ENCODE data around the gene VPS39. TPM values are rescaled to one million over a fixed set of nuclear protein-coding genes. Genes with fewer than 3 reads are reported as not detected.

Gene VPS39
- total RNA-seq, 2 donors from 2014 or later = 48.4 to 58.0 TPM

DNA sequence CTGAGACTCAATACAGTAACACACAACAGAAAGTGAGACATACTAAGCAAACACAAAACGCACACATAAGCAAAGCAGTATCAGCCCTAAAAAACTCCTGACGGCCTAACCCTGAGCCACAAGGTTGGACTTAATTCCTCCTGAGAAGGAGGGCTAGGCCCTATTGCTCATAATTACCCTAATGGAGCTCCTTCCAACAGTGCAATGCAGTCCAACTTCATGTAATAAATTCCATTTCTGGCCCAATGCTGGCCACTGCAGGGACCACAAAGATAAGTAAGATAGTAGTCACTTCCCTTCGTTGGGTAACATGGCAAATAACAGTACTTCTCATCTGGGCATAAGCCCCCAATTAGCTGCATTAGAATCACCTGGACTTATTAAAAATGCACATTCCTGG lies 4.2 kb downstream of the VPS39 start:
- intact Hi-C loops (cut with DNase I) = no loop called here

DNA sequence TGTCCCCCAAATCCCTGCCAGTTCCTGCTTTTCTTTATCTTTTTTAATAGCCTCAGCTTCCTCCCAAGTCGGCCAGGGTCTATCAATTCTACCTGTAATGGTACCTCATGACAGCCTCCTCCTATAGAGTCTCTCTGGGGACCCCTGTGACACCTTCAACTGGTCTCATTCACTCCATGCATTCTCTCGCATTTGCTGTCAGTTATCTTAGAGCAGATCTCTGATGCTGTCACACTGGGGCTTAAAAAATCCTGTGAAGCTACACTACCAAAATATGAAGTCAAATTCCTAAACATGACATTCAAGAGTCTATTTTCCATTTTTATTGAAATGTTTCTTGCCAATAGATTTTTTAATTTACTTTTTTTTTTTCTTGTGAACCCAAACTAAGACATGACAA lies 5.5 kb downstream of the VPS39 start:
- intact Hi-C loops (cut with DNase I) = no loop called here
- no peak for DNase-seq (ENCODE audit: low spot score)

More for the DNA sequence above, 4.2 kb downstream of the VPS39 start:
- DNase-seq (ENCODE audit: low spot score) = no peak

DNA sequence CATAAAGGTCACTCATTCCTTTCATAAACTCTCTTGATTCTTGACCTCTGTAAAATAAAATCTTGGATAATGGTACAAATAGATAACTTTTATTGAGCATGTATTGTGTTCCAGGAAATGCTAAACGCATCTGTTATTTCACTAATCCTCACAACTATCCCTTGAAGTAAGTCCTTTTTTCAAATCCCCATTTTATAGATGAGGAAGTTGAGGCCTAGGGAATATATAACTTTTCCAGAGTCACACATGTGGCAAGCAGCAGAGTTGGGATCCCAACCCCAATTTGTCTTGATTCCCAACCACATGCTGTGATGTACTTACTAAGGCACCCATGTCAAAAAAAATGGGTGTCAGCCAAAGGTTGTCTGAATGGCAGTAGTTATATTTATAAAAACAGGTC lies 6.3 kb downstream of the VPS39 start:
- intact Hi-C loops (cut with DNase I) = no loop called here
- no peak for DNase-seq (ENCODE audit: low spot score)

DNA sequence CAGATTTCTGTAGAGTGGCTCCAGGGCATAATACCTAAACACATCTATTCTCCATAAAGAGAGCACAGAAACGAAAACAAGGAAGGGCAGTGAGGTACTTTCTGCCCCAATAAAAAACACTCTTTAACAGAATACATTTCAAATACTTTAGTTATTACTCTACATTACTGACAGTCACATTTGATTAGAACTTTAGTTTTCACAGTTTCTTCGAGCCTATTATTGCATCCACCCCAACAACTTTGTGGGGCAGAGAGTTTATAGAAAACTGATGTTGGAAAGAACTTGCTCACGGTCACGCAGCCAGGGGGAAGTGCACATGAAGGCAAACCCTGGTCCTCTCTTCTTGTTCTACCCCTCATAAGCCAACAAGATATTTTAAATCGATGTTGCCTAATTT lies 9.0 kb downstream of the VPS39 start:
- intact Hi-C loops (cut with DNase I) = no loop called here
- DNase-seq (ENCODE audit: low spot score) = no peak

DNA sequence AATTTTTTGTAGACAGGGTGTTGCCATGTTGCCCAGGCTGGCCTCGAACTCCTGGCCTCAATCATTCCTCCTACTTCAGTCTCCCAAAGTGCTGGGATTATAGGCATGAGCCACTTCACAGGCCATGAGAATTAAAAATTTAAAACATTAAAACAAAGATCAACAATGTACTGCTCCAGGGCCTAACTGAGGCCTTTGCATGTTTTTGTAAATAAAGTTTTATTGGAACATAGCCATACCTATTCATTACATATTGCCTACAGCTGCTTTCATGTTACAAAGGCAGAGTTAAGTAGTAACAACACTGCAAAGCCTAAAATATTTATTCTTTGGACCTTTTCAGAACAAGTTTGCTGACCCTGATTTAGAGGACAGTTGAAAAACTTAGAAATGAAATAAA lies 9.6 kb downstream of the VPS39 start:
- no peak for DNase-seq (ENCODE audit: low spot score)
- intact Hi-C loops (cut with DNase I) = no loop called here

DNA sequence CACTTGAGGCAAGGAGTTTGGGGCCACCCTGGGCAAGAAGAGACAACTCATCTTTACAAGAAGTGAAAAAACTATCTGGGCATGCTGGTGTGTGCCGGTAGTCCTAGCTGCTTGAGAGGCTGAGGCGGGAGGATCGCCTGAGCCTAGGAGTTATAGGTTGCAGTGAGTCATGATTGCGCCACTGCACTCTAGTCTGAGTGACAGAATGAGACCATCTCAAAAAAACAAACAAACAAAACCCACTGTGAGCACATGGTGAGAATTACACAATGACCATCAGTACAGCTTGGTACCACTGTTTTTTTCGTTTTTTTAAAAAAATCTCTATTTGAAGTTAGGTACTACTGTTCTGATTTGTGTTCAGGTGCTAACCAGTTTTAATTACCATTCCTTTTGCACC lies 13.6 kb downstream of the VPS39 start:
- intact Hi-C loops (cut with DNase I) = no loop called here
- no peak for DNase-seq (ENCODE audit: low spot score)

DNA sequence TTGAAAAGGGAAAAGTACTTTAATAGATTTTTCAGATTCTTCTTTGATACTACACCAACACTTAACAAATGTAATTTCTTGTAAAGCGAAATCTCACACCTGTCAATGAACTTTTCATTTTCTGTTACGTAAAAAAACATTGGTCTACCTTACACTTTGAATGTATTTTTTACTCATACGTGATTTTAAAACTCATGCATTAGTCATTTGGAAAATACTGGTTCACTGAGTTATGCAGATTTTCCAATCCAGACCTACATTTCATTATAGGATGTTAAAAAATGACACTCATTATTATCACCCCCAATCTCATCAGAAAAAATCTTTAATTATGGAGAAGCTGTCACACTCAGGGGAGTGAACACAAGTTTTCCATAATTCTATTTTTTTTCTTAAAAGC lies 14.7 kb downstream of the VPS39 start:
- intact Hi-C loops (cut with DNase I) = no loop called here
- DNase-seq (ENCODE audit: low spot score) = no peak

DNA sequence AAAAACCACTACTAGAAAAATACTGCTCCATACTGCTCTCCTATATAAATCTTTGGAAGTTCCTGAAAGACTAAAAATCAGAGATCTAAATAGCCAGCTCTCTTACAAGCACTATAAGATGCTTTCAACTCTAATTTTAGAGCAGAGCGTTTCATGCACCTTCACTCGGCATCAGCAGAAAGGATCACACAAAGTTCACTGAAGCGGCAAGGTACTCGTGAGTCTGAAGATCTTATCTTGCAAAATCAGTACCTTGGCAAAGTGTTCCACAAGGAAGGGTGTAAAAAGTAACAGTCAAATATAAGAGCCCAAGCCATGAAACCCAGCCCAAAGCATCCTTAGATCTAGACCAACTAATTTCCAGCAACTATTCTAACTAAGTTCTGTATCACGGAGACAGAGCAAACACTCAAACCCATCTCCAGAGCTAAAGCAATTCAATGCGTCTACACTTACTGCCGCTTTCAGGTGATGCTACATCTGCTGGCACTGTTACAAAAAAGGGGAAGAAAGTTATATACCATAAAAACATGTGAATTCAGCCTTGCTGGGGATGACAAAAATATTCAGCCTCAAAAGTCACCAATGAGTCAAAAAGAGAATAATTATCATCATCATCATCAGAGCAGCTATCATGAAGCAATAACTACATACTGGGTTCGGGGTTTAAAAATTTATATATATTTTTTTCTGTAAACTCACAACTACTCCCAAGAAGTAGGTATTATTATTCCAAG lies 16.3 kb downstream of the VPS39 start:
- no peak for DNase-seq (ENCODE audit: low spot score)
- intact Hi-C loops (cut with DNase I) = no loop called here

DNA sequence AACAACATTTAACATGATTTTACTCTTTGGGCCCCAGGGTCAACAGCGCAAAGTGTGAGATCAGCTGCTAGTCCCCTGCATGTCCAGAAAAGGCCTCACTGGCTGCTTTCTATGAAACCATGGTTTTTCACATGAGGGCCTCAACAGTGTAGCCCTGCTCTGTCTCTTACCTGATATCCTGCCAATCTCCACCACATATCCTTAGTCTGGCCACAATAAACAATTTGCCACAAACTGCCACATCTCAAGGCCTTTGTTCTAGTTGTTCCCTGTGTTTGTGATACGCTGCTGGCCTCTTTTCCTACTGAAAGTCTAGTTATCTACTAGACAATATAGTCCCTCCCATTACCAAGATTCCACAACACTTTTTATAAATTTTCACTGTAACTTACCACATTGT lies 17.7 kb downstream of the VPS39 start:
- DNase-seq (ENCODE audit: low spot score) = no peak

DNA sequence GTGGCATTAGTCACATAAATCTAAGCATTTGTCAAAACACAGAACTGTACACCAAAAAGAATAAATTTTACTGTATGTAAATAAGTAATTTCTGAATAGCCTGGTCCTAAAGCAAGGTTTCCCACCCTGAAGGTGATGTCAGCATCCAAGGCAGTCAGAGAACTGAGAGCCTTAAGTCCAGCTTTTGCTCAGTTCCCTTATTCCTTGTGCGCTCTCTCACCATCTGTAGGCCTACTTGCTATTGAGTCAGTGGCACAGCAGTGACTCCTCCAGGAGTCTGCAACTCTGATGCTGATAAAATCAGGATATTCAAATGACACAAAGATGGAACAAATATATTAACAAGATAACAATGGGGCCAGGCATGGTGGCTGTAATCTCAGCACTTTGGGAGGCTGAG lies 22.3 kb downstream of the VPS39 start:
- intact Hi-C loops (cut with DNase I) = no loop called here

More for the DNA sequence above, 17.7 kb downstream of the VPS39 start:
- intact Hi-C loops (cut with DNase I) = no loop called here

DNA sequence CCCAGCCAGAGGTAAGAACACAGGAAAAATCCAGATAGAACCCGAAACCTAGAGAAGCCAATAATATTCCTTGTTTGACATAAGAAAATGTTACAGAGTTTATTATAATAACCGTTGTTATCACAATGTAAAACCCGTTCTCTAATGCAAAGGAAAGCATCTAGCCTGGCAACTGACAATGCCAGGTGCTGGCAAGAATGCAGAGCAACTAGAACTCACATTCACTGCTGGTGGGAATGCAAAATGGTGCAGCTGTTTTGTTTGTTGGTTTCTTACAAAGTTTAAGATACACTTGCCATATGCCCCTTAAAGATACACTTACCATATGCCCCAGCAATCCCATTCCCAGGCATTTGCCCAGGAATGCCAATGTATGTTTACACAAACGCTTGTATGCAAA lies 23.4 kb downstream of the VPS39 start:
- intact Hi-C loops (cut with DNase I) = no loop called here

More for the DNA sequence above, 22.3 kb downstream of the VPS39 start:
- no peak for DNase-seq (ENCODE audit: low spot score)

DNA sequence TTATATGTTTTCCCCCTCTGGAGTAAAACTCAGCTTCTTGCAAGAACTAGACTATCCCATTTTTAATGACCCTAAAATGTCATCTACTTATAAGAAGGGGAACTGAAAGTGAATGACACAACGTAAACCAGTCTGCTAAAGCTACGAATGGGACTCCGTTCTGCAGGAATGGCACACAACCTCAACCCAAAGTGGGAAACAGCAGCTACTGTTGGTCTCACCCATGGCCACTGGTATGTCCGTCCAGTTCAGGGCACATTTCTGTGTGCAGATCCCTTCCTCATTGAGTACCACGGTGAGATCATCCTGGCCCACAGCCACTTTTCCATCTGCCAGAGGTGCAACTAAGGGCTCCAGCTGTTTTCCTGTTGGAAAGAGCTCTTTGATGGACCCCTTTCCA lies 23.8 kb downstream of the VPS39 start:
- intact Hi-C loops (cut with DNase I) = no loop called here
- no peak for DNase-seq (ENCODE audit: low spot score)

More for the DNA sequence above, 23.4 kb downstream of the VPS39 start:
- DNase-seq (ENCODE audit: low spot score) = no peak

DNA sequence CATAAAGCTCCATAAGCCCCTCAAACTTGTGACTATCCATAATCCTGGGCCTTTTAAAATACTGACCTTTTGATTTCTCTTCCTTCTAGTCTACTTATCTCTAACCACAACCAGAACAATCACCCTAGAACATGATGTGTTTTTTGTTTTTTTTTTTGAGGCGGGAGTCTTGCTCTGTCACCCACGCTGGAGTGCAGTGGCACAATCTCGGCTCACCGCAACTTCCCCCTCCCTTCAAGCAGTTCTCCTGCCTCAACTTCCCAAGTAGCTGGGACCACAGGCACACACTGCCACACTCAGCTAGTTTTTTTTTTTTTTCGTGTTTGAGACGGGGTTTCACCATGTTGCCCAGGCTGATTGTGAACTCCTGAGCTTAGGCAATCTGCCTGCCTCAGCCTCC lies 25.1 kb downstream of the VPS39 start:
- intact Hi-C loops (cut with DNase I) = no loop called here
- DNase-seq (ENCODE audit: low spot score) = no peak

DNA sequence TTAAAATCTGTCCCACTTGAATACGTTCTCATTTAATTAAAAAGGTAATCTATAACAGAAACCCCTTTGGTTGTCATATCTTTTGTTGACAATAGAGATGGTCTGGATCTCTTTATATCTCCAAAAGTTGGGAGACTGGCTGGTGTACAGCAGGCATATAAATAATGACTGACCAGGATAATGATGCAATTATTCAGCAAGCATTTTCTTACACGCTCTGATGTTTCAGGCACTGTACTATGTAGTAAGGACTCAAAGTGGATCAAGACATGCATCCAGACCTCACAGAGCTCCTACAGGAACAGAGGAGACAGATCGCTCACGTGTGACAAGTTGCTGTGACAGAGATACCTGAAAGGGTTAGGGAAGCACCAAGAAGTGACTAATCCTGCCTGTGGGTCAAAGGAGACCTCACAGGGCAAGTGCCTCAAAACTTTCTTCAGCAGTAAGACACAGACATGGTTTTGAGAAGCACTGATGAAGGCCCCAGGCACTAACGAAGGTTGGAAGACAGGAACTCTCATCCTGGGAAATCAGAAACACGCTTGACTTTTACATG lies 25.7 kb downstream of the VPS39 start:
- no peak for DNase-seq (ENCODE audit: low spot score)
- intact Hi-C loops (cut with DNase I) = no loop called here

DNA sequence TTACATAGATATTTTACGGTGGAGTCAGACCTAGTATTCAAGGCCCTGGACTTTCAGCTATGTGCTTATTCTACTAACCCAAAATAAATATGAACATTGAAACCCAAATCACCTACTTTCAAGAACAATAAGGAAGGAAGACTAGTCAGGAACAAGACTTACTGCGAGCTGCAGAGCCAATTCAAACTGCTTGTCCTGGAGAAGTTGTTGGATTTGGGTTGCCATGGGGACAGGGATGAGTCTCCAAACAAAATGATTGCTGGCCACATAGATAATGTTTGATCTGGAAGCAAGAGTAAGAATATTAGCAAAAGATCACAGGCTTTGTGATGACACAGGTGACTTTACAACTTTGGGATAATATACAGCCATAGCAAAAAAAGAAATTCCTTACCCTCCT lies 30.0 kb downstream of the VPS39 start:
- no peak for DNase-seq (ENCODE audit: low spot score)
- intact Hi-C loops (cut with DNase I) = no loop called here

DNA sequence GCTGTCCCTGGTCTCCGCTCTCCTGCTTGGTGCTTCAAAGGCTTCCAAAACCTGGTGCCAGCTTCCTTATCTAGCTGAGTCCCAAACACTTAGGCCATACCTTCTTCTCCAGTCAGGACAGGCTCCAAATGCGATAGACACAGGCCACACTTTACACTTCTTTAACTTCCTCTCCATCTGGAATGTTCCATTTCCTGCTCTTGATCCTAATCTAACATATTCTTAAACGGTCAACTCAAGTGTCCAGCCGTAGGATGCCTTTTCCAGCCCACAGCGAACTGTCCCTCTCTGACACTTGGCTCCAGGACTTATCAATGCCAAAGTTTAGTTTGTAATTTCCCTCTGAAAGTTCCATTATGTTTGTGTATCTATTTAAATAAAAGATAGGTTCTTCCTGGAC lies 32.4 kb downstream of the VPS39 start:
- no peak for DNase-seq (ENCODE audit: low spot score)
- intact Hi-C loops (cut with DNase I) = no loop called here

DNA sequence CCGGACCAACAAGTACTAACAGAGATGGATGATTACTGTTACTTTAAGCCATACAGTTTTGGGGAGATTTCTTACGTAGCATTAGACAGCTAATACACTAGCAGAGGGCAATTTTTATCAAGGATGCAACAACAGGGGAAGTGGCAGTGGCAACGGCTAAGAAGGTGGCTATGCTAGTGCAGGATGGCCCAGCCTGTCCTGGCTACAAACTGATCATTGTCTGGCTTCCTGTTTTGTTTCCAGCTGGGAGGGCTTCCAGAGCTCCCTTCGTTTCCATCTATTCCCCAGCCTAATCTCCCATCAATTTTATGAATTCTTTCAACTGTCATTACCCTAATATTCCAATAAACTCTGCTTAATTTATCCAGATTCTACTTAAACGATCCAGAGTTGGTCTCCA lies 35.6 kb downstream of the VPS39 start:
- intact Hi-C loops (cut with DNase I) = no loop called here
- no peak for DNase-seq (ENCODE audit: low spot score)

DNA sequence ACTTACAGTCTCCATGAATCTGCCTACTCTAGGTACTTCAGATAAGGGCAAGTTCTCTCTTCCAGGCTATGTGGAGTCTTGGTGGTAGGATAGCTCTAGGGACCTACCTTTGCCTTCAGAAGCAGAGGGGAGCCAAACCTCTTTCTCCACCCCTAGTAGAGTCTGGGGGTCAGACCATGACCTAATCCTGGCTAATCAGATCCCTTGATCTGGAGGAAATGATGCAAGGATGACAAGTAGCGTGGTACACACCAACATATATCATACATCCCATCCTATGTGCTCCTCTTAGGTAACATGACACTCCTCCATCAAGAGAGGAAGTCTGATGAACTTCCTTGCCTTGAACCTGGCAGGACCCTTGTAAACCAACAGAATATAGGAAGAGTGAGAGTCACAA lies 36.3 kb downstream of the VPS39 start:
- intact Hi-C loops (cut with DNase I) = no loop called here
- DNase-seq (ENCODE audit: low spot score) = no peak

DNA sequence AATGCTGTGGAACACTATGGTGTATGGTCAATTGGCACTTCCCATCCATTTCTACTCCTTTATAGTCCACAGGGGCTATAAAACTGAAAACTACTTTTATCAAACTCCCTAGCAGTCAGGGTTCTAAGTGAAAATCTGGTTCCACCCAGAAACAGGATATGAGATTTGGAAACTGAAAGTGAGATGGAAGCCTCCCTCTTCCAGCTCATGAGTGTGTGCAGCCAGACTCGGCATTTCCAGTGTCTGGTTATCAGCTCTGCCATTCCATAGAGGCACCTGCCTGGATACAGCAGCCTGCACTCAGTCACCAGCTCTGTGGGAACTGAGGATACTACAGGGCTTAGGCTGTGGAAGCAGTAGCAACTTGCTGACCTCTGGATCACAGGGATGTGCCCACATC lies 37.0 kb downstream of the VPS39 start:
- intact Hi-C loops (cut with DNase I) = no loop called here
- no peak for DNase-seq (ENCODE audit: low spot score)

DNA sequence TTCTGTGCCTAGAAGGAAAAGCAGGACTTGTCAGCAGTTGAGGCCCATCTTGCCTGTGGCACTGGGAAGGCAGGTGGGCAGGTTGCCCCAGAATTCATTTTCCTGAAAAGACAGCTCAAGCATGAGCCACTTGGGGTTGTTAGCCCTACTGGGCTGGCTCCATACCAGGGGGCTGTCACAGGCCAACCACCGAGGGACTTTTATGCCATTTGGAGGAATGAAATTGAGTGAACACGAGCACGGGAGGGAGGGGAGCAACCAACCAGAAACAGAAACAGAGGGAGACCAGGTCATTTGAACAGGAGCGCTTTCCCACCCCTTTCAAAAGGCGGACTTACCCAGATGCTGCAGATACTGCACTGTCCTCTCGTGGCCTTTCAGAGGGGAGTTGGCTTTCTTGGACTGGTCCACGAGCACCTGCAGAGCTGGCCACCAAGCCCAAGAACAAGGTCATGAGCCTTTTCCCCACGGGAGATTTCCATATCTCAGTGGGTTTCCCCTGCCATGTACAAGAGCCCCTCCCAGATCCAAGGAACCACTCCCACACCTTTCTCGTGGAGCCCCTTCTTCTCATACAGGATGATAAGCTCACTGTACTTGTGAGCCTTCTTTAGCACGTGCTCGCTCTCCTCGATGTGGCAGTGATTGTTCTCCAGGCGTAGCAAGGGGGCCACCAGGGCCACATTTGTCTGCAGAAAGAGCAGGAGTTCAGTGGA lies 41.7 kb downstream of the VPS39 start:
- DNase-seq (ENCODE audit: low spot score) = no peak
- intact Hi-C loops (cut with DNase I) = no loop called here

DNA sequence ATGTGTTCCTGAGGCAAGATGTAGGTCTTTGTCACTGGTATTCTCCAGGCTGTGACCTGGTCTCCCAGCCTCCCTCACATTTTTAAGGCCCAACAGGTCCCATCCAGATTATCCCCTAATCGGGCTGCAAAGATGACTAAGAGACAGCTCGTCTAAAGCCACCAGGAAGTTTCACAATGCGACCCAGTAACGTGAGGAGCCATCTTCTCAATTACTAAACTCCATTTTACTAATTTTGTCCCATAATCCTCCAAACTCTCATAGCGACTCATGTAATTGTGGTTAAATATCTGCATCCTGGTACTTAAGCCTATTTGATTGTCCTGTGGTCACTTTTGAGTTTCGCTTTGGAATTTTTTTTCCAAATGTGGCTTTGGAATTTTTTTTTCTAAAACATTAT lies 43.0 kb downstream of the VPS39 start:
- intact Hi-C loops (cut with DNase I) = no loop called here
- no peak for DNase-seq (ENCODE audit: low spot score)

Measured in posterior vena cava (tissue), 2 donors.